Keratinocyte (primary cell): ENCODE results near the gene CNNM2. TPM values are rescaled to one million over a fixed set of nuclear protein-coding genes. Genes with fewer than 3 reads are reported as not detected.

Experiments
- DNase-seq: peaks from one replicate; pipeline ENCODE4 v3.0.0-alpha.2; 2011; ENCODE audit warnings: low read depth, missing footprints, low spot score
- FAIRE-seq: peaks from 2 replicates; lab custom pipeline; 2011; peaks lifted over from hg19 to GRCh38; lab: Jason Lieb, UNC
- H2AFZ ChIP-seq: 2 replicates; pipeline ENCODE4 v1.6.0; 2012; ENCODE audit warnings: low read length, control low read depth, inconsistent platforms; ENCODE audit not compliant: control insufficient read depth
- H3K27ac ChIP-seq: 2 replicates; pipeline ENCODE4 v1.5.1; 2011; ENCODE audit warnings: low read length; ENCODE audit not compliant: control insufficient read depth, insufficient read depth
- H3K27me3 ChIP-seq: 3 replicates; pipeline ENCODE4 v1.6.0; 2011; ENCODE audit warnings: low read length; ENCODE audit not compliant: control insufficient read depth, insufficient read depth; ENCODE audit errors: extremely low read depth
- H3K36me3 ChIP-seq, 2 experiments: 2 replicates in 1 of 2; 3 replicates in 1 of 2; pipeline ENCODE4 v1.5.1; 2011; ENCODE audit warnings: low read length in 2 of 2, mild to moderate bottlenecking in 1 of 2; ENCODE audit not compliant: control insufficient read depth in 2 of 2, insufficient read depth in 2 of 2; ENCODE audit errors: extremely low read depth in 1 of 2
- H3K4me1 ChIP-seq: 3 replicates; pipeline ENCODE4 v1.5.1; 2011; ENCODE audit warnings: low read length; ENCODE audit not compliant: control insufficient read depth, insufficient read depth; ENCODE audit errors: extremely low read depth
- H3K4me2 ChIP-seq: 3 replicates; pipeline ENCODE4 v1.6.0; 2011; ENCODE audit warnings: low read depth, low read length; ENCODE audit not compliant: control insufficient read depth, insufficient read depth; ENCODE audit errors: extremely low read depth
- H3K4me3 ChIP-seq, 3 experiments: fragments of 200-600 bp in 1 of 3; sonication (generic) in 1 of 3; 2 replicates in 2 of 3; 3 replicates in 1 of 3; pipeline ENCODE4 v1.5.1; 2011 to 2016; ENCODE audit warnings: low read length in 3 of 3, mild to moderate bottlenecking in 3 of 3, control low read depth in 2 of 3, inconsistent platforms in 1 of 3, low read depth in 1 of 3, mixed read lengths in 1 of 3, mixed run types in 1 of 3, moderate library complexity in 1 of 3; ENCODE audit not compliant: control insufficient read depth in 2 of 3, insufficient read depth in 2 of 3; ENCODE audit errors: extremely low read depth in 1 of 3
- H3K79me2 ChIP-seq: 2 replicates; pipeline ENCODE4 v1.6.0; 2012; ENCODE audit warnings: low read length; ENCODE audit not compliant: control insufficient read depth, insufficient read depth
- H3K9ac ChIP-seq: 3 replicates; pipeline ENCODE4 v1.6.0; 2011; ENCODE audit warnings: low read length; ENCODE audit not compliant: control insufficient read depth, insufficient read depth; ENCODE audit errors: extremely low read depth
- H3K9me1 ChIP-seq: 3 replicates; pipeline ENCODE4 v1.6.0; 2011; ENCODE audit warnings: low read length; ENCODE audit not compliant: control insufficient read depth, insufficient read depth; ENCODE audit errors: extremely low read depth
- H3K9me3 ChIP-seq: 2 replicates; pipeline ENCODE4 v1.5.1; 2012; ENCODE audit warnings: low read depth, low read length; ENCODE audit not compliant: control insufficient read depth
- H4K20me1 ChIP-seq: 3 replicates; pipeline ENCODE4 v1.6.0; 2011; ENCODE audit warnings: low read length; ENCODE audit not compliant: control insufficient read depth, insufficient read depth; ENCODE audit errors: extremely low read depth
- EZH2 ChIP-seq: IDR thresholded peaks from one replicate; pipeline ENCODE4 v1.6.1; 2012; ENCODE audit warnings: inconsistent platforms, mild to moderate bottlenecking, low read length, moderate library complexity
- dilution Hi-C: fragments of 300-500 bp; cut with MboI; formaldehyde crosslinking; loops from one replicate; pipeline ENCODE4 v1.7.0; 2020; ENCODE audit warnings: low sequenced_read_pairs; ENCODE audit not compliant: extremely low pct_ligation_motif_present
- polyA plus RNA-seq, 5 experiments: library from polyadenylated mRNA; depleted of rRNA in 3 of 5; stranded (reverse) in 3 of 5; stranded (forward) in 1 of 5; unstranded in 1 of 5; fragments of >200 nt; gene quantifications; 1 replicate in 1 of 5; 2 replicates in 3 of 5; 3 replicates in 1 of 5; pipeline versions ENCODE4 v1.2.1 to v1.2.3, GENCODE V29; 2011 to 2012; ENCODE audit warnings: missing spikeins in 2 of 5, low read depth in 1 of 5, low replicate concordance in 1 of 5
- TF ChIP-seq, protein P1 (sequence below), 3 experiments: IDR thresholded peaks in 1 of 3; conservative IDR thresholded peaks in 1 of 3; optimal IDR thresholded peaks in 1 of 3; 2 replicates in 2 of 3; 3 replicates in 1 of 3; pipeline versions ENCODE3 to v1.5.1; 2011; ENCODE audit warnings: low read length in 3 of 3, mild to moderate bottlenecking in 3 of 3, moderate library complexity in 2 of 3, control low read depth in 1 of 3, inconsistent platforms in 1 of 3; ENCODE audit not compliant: insufficient read depth in 2 of 3; ENCODE audit errors: extremely low read depth in 1 of 3

CNNM2 gene
- polyA plus RNA-seq, 1 donor (not counting 4 experiments of a cell fraction or from before 2014, with no cell fraction given), result 1.5 TPM

DNA sequence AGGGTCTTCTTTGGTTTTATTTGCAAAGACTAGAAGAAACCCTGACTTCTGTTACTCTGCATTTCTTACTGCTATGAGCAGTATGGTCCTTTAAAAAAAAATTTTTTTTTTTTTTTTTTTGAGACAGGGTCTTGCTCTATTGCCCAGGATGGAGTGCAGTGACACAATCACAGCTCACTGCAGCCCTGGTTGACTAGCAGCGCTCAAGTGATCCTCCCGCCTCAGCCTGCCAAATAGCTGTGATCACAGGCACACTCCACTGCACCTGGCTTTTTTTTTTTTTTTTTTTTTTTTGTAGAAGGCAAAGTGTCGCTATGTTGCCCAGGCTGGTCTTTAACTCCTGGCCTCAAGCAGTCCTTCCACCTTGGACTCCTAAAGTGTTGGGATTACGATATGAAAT is 17.4 kb downstream of the CNNM2 start:
- H3K9me3 ChIP-seq, result no peaks in the 10 kb centered on the region
- TF ChIP-seq, protein P1, sequence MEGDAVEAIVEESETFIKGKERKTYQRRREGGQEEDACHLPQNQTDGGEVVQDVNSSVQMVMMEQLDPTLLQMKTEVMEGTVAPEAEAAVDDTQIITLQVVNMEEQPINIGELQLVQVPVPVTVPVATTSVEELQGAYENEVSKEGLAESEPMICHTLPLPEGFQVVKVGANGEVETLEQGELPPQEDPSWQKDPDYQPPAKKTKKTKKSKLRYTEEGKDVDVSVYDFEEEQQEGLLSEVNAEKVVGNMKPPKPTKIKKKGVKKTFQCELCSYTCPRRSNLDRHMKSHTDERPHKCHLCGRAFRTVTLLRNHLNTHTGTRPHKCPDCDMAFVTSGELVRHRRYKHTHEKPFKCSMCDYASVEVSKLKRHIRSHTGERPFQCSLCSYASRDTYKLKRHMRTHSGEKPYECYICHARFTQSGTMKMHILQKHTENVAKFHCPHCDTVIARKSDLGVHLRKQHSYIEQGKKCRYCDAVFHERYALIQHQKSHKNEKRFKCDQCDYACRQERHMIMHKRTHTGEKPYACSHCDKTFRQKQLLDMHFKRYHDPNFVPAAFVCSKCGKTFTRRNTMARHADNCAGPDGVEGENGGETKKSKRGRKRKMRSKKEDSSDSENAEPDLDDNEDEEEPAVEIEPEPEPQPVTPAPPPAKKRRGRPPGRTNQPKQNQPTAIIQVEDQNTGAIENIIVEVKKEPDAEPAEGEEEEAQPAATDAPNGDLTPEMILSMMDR (optimal IDR thresholded peaks at IDR 0.05 in 1 of 3, IDR thresholded peaks at IDR 0.05 in 1 of 3, conservative IDR thresholded peaks at IDR 0.05 in 1 of 3; ENCODE audit: extremely low read depth in 1 of 3, insufficient read depth in 2 of 3, low read length in 3 of 3), result no peak
- TF ChIP-seq EZH2, result no peak
- H3K27ac ChIP-seq, result no peak overlapping the region
- no peaks in the 10 kb centered on the region for H3K9me1 ChIP-seq
- no peaks in the 10 kb centered on the region for H3K36me3 ChIP-seq
- no peaks in the 10 kb centered on the region for H3K4me1 ChIP-seq
- dilution Hi-C loops, result no loop called here
- H4K20me1 ChIP-seq, result no peaks in the 10 kb centered on the region
- DNase-seq (no peak), FAIRE-seq (no peak)
- H2AFZ ChIP-seq, result no peak overlapping the region
- no peak overlapping the region for H3K4me3 ChIP-seq
- H3K79me2 ChIP-seq, result no peaks in the 10 kb centered on the region
- H3K4me2 ChIP-seq, result no peak overlapping the region
- H3K27me3 ChIP-seq, result no peaks in the 10 kb centered on the region
- H3K9ac ChIP-seq, result no peak overlapping the region

DNA sequence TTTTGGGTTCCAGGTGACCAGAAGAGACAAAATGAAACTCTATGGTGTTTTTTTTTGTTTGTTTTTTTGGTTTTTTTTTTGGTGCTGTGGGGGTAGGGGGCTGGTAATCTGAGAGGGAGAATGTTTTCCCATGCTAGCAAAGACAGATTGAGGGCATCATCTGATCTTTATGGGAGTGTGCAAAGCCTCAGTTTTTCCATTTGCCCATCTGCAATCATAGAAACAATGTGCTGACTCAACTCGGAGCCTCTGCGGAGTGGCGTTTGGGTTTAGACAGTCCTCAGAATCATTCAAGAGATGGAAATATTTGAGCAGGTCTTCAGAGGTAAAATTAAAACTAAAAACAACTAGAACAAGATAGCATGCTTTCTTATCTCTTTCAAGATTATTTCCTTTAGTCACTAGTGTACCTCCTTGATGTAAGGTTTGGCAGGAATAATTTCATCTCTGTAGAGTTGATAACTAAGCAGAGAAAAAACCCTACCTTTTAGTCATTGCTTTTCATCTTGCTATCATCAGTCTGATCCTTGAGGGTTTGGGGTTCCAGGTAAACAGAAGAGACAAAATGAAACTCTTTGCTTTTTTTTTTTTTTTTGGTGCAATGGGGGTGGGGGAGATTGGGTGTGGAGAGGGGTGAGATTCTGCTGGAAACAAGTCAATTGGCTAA is 18.0 kb downstream of the CNNM2 start:
- Histone ChIP-seq H3K4me2 (no peak overlapping the region), H3K36me3 (no peaks in the 10 kb centered on the region), H3K9me3 (no peaks in the 10 kb centered on the region), H3K4me3 (no peak overlapping the region), H4K20me1 (no peaks in the 10 kb centered on the region), H3K79me2 (no peaks in the 10 kb centered on the region), H3K4me1 (no peaks in the 10 kb centered on the region), H2AFZ (no peak overlapping the region), H3K27me3 (no peaks in the 10 kb centered on the region), H3K27ac (no peak overlapping the region), H3K9me1 (no peaks in the 10 kb centered on the region), H3K9ac (no peak overlapping the region)
- dilution Hi-C loops, result no loop called here
- TF ChIP-seq EZH2, result no peak
- TF ChIP-seq, protein P1 (optimal IDR thresholded peaks at IDR 0.05 in 1 of 3, IDR thresholded peaks at IDR 0.05 in 1 of 3, conservative IDR thresholded peaks at IDR 0.05 in 1 of 3; ENCODE audit: extremely low read depth in 1 of 3, insufficient read depth in 2 of 3, low read length in 3 of 3), result no peak
- DNase-seq (no peak), FAIRE-seq (no peak)
